ENCODE results near the gene HDLBP.

DNA sequence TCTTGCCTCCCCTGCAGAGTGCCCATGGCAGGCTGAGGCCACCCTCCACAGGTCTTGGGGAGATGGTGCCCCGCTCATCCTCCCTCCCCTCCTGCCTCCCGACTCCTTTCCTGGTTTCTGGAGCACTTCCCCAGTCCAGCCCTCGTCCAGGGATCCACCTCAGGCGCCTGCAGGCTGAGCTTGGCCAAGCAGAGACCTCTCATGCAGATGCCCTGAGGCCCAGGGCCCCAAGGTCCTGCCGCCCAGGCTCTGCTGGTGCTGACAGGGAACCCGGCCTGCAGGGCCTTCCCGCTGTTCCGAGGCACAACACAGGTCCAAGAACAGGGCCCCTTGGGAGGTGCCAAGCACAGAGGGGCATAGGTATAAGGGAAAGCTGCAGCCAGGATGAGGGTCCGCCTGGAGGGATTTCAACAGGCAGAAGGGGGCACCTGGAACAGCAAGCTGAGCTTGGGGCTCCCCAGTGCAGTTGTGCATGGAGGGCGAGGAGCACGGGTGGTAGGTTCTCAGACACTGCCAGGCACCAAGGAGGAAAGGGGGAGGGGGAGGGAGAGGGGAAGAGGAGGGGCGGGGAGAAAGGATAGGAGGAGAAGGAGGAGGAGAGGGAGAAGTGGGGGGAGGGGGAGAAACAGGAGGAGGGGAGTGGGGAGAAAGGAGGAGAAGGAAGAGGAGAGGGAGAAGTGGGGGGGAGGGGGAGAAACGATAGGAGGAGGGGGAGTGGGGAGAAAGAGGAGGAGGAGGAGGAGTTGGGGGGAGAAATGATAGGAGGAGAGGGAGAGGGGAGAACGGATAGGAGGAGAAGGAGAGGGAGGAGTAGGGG lies 128.2 kb downstream of the HDLBP start:
- TF ChIP-seq, protein P1, sequence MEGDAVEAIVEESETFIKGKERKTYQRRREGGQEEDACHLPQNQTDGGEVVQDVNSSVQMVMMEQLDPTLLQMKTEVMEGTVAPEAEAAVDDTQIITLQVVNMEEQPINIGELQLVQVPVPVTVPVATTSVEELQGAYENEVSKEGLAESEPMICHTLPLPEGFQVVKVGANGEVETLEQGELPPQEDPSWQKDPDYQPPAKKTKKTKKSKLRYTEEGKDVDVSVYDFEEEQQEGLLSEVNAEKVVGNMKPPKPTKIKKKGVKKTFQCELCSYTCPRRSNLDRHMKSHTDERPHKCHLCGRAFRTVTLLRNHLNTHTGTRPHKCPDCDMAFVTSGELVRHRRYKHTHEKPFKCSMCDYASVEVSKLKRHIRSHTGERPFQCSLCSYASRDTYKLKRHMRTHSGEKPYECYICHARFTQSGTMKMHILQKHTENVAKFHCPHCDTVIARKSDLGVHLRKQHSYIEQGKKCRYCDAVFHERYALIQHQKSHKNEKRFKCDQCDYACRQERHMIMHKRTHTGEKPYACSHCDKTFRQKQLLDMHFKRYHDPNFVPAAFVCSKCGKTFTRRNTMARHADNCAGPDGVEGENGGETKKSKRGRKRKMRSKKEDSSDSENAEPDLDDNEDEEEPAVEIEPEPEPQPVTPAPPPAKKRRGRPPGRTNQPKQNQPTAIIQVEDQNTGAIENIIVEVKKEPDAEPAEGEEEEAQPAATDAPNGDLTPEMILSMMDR (IDR thresholded peaks at IDR 0.05): no peak
- TF ChIP-seq POLR2A (IDR thresholded peaks at IDR 0.05): no peak
